AG10803 (cell line): ENCODE data around the gene LAMTOR2.
A peak's percentile ranks its signal among the peaks of the same experiment; 100 is the strongest.

Experiments used
- DNase-seq: peaks from one replicate; pipeline ENCODE4 v3.0.0; 2010; ENCODE audit warnings: low read depth
- H3K4me3 ChIP-seq: 2 replicates; pipeline ENCODE4 v1.5.1; 2011; ENCODE audit warnings: mild to moderate bottlenecking, low read length, control low read depth
- TF ChIP-seq, protein P1 (sequence below): conservative IDR thresholded peaks from 2 replicates; pipeline ENCODE4 v1.5.1; 2011; ENCODE audit warnings: mild to moderate bottlenecking, low read length, control low read depth, inconsistent platforms

LAMTOR2 gene

DNA sequence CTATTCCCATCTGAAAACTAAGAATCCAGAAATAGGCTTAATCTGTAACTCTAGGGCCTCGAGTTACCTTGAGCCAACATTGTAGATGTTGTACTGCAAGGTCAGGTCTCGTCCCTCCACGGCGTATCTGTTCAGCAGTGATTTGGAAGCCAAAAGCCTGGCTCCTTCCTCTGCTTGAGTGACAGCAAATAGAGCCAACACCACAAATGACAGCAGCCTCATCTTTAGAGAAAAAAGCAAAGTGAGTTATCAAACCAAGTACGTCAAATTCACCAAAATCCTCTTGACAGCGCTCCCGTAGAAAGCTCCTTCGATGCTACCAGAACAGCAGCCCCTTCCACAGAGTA lies 34.7 kb upstream of the LAMTOR2 start:
- H3K4me3 ChIP-seq, result peak overlapping the region; percentile 86
- TF ChIP-seq, protein P1, sequence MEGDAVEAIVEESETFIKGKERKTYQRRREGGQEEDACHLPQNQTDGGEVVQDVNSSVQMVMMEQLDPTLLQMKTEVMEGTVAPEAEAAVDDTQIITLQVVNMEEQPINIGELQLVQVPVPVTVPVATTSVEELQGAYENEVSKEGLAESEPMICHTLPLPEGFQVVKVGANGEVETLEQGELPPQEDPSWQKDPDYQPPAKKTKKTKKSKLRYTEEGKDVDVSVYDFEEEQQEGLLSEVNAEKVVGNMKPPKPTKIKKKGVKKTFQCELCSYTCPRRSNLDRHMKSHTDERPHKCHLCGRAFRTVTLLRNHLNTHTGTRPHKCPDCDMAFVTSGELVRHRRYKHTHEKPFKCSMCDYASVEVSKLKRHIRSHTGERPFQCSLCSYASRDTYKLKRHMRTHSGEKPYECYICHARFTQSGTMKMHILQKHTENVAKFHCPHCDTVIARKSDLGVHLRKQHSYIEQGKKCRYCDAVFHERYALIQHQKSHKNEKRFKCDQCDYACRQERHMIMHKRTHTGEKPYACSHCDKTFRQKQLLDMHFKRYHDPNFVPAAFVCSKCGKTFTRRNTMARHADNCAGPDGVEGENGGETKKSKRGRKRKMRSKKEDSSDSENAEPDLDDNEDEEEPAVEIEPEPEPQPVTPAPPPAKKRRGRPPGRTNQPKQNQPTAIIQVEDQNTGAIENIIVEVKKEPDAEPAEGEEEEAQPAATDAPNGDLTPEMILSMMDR, result no peak
- no peak for DNase-seq

DNA sequence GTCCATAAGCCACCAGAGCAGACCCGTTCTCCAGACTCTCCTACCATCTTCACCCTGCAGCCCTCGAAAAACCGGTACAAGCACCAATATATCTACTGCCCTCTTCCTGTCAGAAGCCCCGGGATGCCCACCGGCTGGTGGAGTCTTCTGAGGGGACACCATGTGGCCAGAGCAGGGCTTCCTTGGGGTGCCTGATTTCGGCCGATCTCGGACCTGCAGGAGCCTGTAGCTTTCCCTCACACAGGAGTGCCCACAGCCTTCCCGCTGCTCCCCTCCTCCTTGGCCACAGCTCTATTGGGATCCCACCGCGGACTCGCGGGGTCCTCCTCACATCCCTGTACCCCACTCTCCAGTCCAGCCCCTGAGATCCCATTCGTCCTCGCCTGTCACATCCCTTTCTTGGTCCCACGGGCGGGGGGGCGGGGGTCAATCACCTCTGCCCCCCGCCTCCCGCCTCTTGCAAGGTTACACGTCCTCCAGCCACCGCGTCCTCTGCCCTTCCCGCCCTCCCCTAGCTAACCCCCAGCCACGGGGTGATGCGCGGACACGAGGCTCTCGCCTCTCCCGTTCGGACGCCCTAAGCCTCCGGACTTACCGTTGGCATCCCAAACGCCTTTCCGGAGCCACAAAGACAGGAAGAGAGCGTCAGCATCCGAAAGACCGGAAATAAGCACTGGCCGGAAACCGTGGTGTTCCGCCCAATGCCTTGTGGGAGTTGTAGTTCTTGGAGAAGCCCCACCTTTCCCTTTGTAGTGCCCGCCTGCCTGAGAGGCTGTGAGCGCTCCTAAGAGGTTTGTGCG lies 34.1 kb upstream of the LAMTOR2 start, which contains the start of gene SSR2:
SSR2 (minus strand) TSS at position 659 of the 800 bp plus-strand sequence. CDS start 784 bp downstream, outside the sequence.
- TF ChIP-seq, protein P1, result 0 out of 2 replicates have a peak, but pooled peaks have one; percentile 5
- peak within 1 kb of the TSS; percentile 86 for H3K4me3 ChIP-seq
- DNase-seq, result peak; percentile 86

DNA sequence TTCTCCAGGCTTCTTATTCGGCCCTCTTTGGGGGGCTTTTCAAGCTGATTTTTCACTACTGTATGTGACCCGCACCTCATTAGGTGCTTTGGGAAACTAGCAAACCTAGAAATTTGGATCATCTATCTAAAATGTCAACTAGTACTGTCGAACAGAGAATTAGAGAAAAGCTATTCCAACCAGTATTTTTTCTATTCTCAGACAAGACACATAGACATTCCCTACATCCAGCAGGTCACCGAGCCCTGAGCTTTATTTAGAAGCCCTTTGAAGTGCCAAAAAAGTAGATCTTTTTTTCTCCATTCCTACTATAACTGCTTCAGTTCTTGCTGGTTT lies 33.5 kb upstream of the LAMTOR2 start:
- TF ChIP-seq, protein P1, result no peak
- no peak for DNase-seq
- peak overlapping the region; percentile 86 for H3K4me3 ChIP-seq

DNA sequence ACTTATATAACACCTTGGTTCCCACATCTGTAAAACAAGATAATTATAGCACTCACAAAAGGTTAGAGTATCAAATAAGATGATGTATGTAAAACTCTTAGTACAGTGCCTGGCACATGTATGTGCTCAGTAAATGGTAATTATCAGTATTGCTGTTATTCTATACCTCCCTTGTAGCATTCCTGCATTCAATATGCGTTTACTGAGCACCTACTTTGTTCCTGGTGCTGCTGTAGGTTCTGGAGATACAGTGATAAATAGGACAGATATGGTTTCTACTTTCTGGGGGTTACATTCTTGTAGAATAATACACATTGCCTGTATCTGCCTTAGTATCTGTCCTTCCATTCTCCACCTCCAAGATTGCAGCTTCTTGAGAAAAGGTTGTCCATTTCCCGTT lies 32.6 kb upstream of the LAMTOR2 start:
- no peak for DNase-seq
- no peak overlapping the region for H3K4me3 ChIP-seq
- TF ChIP-seq, protein P1, result no peak

GRCh38 chr1:156024801-156025200 lies 29.8 kb upstream of the LAMTOR2 start:
- TF ChIP-seq, protein P1, result no peak
- no peak overlapping the region for H3K4me3 ChIP-seq
- no peak for DNase-seq

DNA sequence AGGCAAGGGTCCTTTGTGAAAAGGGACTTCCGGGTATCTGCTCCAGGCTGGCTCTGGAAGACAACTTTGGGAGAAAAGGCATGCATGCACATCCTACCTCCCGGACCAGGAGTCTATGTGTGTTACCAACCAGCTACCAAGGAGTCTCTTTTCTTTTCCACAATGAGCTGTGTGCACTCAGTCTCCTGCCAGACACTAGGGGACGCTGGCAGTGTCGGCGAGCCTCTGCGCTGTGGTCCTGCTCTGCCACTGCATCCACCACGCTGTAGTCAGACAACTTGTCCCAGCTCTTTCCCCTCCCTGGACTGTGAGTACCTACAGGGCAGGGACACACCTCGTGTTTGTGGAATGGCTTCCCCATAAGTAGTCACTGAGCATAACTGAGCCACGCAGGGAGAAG lies 28.7 kb upstream of the LAMTOR2 start:
- H3K4me3 ChIP-seq, result no peak overlapping the region
- TF ChIP-seq, protein P1, result peak; percentile 57
- DNase-seq, result no peak

- no peak overlapping the region for H3K4me3 ChIP-seq
- TF ChIP-seq, protein P1, result no peak
- DNase-seq, result no peak
These were observed 28.0 kb upstream of the LAMTOR2 start for GRCh38 chr1:156026588-156026987.
